Epithelial cell of esophagus (primary cell): ENCODE measurements around the gene RTP2.
A peak's percentile ranks its signal among the peaks of the same experiment; 100 is the strongest.

Experiments
- DNase-seq: peaks from one replicate; pipeline ENCODE4 v3.0.0; 2010; ENCODE audit warnings: low read depth
- H3K4me3 ChIP-seq: 2 replicates; pipeline ENCODE4 v1.5.1; 2011; ENCODE audit warnings: mild to moderate bottlenecking, low read length, control low read depth
- TF ChIP-seq, protein P1 (sequence below): IDR thresholded peaks from 2 replicates; pipeline ENCODE4 v1.5.1; 2011; ENCODE audit warnings: low read depth, mild to moderate bottlenecking, low read length, control low read depth, inconsistent platforms; ENCODE audit not compliant: insufficient read depth; ENCODE audit errors: missing control alignments

The RTP2 gene, protein sequence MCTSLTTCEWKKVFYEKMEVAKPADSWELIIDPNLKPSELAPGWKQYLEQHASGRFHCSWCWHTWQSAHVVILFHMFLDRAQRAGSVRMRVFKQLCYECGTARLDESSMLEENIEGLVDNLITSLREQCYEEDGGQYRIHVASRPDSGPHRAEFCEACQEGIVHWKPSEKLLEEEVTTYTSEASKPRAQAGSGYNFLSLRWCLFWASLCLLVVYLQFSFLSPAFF

DNA sequence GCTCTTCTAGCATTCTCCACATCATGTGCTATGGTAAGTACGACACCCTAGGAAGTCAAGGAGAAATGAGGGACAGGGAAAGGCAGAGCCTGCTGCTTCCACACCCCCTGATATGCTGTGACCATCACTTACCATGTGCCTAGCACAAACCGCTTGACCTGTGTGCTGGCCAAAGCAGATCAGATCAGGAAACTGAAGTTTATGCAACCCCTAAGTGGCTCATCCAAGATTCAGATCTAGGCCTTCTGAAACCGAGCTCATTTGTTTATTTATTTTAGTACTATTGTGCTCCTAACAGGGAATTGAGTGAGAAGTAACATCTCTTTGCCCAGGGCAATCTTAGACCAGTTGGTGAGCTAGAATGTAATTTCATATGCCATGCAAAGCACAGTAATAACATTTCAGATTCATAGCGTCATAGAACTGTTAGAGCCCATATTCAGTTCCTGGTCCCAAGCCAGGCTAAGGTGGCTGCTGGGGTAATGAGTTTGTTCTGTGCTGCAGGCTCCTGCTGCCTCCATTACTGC, at the start of gene RTP2:
RTP2 (minus strand) TSS at position 51 of the 527 bp plus-strand sequence. CDS start 429 bp downstream, outside the sequence.
- no peak within 1 kb of the TSS for H3K4me3 ChIP-seq
- TF ChIP-seq, protein P1, sequence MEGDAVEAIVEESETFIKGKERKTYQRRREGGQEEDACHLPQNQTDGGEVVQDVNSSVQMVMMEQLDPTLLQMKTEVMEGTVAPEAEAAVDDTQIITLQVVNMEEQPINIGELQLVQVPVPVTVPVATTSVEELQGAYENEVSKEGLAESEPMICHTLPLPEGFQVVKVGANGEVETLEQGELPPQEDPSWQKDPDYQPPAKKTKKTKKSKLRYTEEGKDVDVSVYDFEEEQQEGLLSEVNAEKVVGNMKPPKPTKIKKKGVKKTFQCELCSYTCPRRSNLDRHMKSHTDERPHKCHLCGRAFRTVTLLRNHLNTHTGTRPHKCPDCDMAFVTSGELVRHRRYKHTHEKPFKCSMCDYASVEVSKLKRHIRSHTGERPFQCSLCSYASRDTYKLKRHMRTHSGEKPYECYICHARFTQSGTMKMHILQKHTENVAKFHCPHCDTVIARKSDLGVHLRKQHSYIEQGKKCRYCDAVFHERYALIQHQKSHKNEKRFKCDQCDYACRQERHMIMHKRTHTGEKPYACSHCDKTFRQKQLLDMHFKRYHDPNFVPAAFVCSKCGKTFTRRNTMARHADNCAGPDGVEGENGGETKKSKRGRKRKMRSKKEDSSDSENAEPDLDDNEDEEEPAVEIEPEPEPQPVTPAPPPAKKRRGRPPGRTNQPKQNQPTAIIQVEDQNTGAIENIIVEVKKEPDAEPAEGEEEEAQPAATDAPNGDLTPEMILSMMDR = no peak
- no peak for DNase-seq

DNA sequence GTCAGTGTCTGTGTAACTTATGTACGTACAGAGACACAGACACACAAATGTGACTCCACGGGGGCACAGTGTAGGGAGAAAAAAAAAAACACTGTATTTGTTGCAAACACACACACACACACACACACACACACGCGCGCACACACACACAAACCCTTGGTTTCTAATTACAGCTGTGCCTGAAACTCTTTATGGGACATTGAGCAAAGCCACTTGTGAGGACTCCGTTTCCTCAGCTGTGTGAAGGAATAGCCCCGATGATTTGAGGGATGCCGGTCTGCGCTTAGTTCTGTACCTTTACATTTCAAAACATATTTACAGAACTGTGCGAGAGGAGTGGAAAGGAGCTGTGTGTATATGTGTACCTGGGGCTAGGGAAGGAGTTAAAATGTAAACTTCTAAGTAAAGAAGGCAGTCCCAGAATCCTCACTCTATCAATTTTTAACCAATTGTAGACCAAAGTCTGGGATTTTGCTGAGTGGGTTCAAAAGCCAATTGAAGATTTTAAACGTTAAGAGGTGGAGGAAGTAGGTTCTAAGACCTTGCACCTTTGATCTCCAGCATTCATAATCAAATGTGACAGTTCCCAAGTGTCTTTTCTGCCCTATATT, 48.3 kb upstream of the RTP2 start:
- peak overlapping the region; percentile 41 for H3K4me3 ChIP-seq
- TF ChIP-seq, protein P1 = no peak
- DNase-seq = no peak

DNA sequence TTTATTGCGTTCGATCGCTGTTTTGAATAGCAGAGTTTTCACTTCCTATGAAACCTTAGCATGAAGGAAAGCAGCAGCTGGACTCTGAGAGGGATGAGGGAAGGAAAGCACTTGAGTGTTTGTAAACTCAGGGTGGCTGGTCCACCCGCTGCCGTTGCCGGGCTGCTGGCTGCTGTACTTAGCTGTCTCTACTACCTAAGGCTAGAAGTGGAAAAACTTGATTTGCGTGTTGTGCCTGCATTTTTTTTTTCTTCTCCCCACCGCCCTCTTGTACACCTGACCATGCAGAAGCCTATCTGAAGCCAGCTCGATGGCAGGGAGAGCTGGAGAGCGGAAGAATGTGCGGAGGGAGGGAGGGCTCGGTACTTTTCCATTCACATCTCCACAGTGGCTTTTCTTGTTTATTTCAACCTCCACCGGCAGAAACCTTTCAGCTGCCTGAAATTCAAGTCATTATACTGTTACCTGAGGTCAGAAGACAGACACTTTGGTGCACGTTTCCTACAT, 47.7 kb upstream of the RTP2 start:
- DNase-seq = peak; percentile 95
- TF ChIP-seq, protein P1 = no peak
- H3K4me3 ChIP-seq = peak overlapping the region; percentile 41

DNA sequence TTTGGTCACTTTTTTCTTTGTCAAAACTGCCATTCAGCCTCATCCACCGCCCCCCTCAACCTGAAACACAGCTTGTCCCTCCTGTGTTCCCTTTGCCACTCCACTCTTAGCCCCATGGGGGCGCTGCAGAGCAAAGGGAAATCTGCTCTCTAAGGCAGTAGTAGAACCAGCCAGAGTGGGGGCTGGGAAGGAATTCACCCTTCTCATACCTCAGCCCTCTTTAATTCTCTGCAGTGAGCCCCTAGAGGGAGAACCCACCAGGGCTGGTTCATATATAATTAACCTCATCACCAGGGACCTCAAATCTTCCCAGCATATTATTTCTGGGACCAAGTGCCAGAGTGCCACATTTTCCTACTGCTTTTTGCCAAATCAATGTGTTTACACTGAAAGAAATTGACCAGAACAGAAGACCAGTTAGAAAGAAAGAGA, 45.7 kb upstream of the RTP2 start:
- TF ChIP-seq, protein P1 = peak; percentile 100
- DNase-seq = peak; percentile 79
- no peak overlapping the region for H3K4me3 ChIP-seq

DNA sequence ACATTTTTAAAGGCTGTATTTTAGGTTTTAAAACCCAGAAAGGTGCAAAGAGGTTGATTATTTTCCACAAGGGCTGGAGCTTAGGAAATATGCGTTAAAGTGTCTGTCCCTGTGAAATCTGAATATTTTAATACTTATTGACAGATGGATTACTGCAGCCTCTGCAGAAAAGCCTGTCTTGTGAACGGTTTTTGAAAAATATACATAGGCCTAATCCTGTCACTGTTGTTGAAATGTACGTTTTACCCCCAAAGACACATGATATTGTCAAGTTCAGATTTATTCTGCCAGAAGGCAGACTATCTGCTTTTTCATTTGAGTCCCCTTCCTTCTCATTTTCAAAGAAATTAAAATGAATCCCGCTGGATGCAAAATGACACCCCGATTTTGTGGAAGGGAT, 45.1 kb upstream of the RTP2 start:
- no peak for DNase-seq
- TF ChIP-seq, protein P1 = no peak
- no peak overlapping the region for H3K4me3 ChIP-seq

DNA sequence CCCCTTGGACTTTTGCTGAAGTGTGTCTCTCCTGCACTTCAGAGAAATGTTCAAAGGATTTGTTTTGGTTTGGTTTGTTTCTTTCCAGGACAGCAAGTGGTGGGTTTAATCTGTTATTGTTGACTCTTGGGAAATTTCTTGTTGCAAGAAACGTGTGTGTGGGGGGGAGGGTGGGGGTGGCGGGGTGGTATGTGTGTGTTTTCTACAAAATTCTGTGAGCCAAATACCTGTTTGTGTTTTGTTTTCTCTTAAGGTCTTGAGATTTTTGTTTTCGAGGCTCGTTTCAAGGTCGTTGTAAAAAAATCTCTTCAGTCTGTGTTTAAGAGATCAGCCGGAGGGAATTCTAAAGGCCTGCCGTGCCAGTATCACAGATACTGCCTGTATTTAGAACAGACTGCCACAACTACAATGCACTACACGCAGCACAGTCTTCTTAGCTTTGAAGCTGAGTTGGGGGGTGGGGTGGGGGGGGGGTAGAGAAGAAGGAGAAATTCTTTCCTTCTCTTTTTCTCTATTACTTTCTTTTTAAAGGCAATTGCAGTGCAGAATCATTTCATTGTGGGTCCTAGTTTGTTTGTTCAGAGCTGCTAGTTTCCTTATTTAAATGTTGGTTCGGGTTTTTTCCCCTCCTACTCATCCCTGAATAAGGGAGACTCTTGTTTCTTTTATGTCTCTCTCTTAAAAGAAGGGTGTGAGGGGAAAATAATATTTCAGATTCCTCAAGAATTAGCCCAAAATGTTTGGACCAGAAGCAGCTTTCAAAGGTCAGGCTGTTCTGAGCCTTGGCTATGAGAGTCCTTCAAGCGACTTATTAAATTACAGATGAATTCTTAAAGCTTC, 44.3 kb upstream of the RTP2 start:
- peak overlapping the region; percentile 69 for H3K4me3 ChIP-seq
- TF ChIP-seq, protein P1 = no peak

More for the DNA sequence above, 44.3 kb upstream of the RTP2 start:
- DNase-seq = peak; percentile 45
